ENCODE results near the gene IGFBP5. TPM values are rescaled to one million over a fixed set of nuclear protein-coding genes. Genes with fewer than 3 reads are reported as not detected.

Gene IGFBP5
- total and polyA plus RNA-seq, 2 donors (not counting 3 experiments of a cell fraction or from before 2014, with no cell fraction given), result 0.06 TPM; not detected in 1

- TF ChIP-seq GATA2 (IDR thresholded peaks at IDR 0.05; ENCODE audit: insufficient read depth, insufficient read length, low read depth, low read length) (no peak), FOS (IDR thresholded peaks at IDR 0.05; ENCODE audit: borderline replicate concordance, insufficient read depth, low read length) (no peak), POLR2A (IDR thresholded peaks at IDR 0.05; ENCODE audit: low read depth, low read length) (no peak), CTCF (IDR thresholded peaks at IDR 0.05; ENCODE audit: extremely low read depth in 1 of 2, insufficient read depth in 1 of 2, low read depth in 1 of 2, low read length in 2 of 2) (no peak), MAX (IDR thresholded peaks at IDR 0.05; ENCODE audit: insufficient read depth, insufficient read length) (no peak), POLR2AphosphoS5 (IDR thresholded peaks at IDR 0.05; ENCODE audit: insufficient read depth, low read depth, low read length) (no peak), JUN (IDR thresholded peaks at IDR 0.05; ENCODE audit: borderline replicate concordance, insufficient read depth, insufficient read length, low read depth) (no peak), EZH2 (IDR thresholded peaks at IDR 0.05; ENCODE audit: borderline replicate concordance, low read depth, low read length, severe bottlenecking) (no peak)
- Histone ChIP-seq H3K36me3 (ENCODE audit: control insufficient read depth in 2 of 2, extremely low read depth in 1 of 2, insufficient read depth in 2 of 2, low read length in 2 of 2) (no peaks in the 10 kb centered on the region), H3K4me1 (ENCODE audit: control insufficient read depth, extremely low read depth, insufficient read depth, low read length) (peaks cover 27% of the 10 kb centered on the region), H3K27me3 (ENCODE audit: control insufficient read depth in 2 of 2, insufficient read depth in 2 of 2, low read length in 2 of 2) (peaks cover 6 to 9% of the 10 kb centered on the region in 2 experiments), H4K20me1 (replicated peaks; ENCODE audit: control insufficient read depth, extremely low read depth, insufficient read depth, low read length) (no peaks in the 10 kb centered on the region), H3K9me1 (replicated peaks; ENCODE audit: control insufficient read depth, extremely low read depth, insufficient read depth, low read length) (no peaks in the 10 kb centered on the region), H3K4me2 (ENCODE audit: insufficient read depth, low read length) (peak overlapping the region; percentile 43), H2AFZ (ENCODE audit: low read depth, low read length) (peak overlapping the region; percentile 78), H3K27ac (ENCODE audit: insufficient read depth, low read depth, low read length) (no peak overlapping the region), H3K9me3 (replicated peaks; ENCODE audit: control insufficient read depth, insufficient read depth, low read length) (no peaks in the 10 kb centered on the region), H3K9ac (replicated peaks; ENCODE audit: extremely low read depth, insufficient read depth, low read length) (no peak overlapping the region), H3K79me2 (ENCODE audit: control insufficient read depth, insufficient read depth, low read length) (peaks cover 15% of the 10 kb centered on the region), H3K4me3 (replicated peaks in 1 of 3; ENCODE audit: insufficient read depth in 1 of 3, low read depth in 1 of 3, low read length in 3 of 3) (peak overlapping the region in 1 of 3 experiments; percentile 30)
- POLR2A ChIA-PET, result no interaction called here
- DNase-seq (ENCODE audit: low read depth, low spot score) (no peak), FAIRE-seq (no peak)
- CTCF ChIA-PET, result interaction anchor here (1.2 to 1.6 kb wide), 3 partner anchors 33 to 113 kb away, joined by 3 to 6 read pairs (median 4); no protein-coding TSS in a partner anchor
- dilution Hi-C loops (cut with MboI; ENCODE audit: extremely low pct_ligation_motif_present, low sequenced_read_pairs), result no loop called here
- intact Hi-C loops (cut with micrococcal nuclease), result loop anchor here (10.0 kb wide), 2 partner anchors 418 to 518 kb away; no protein-coding TSS in a partner anchor
- BruUV-seq (replicated peaks), result no TSS peak
These were observed 62.9 kb downstream of the IGFBP5 start for GRCh38 chr2:216632346-216632951.
